Calu3 (cell line): Measurements from ENCODE around the gene ORM1. TPM values are rescaled to one million over a fixed set of nuclear protein-coding genes. Genes with fewer than 3 reads are reported as not detected.

Source experiments
- BruUV-seq: library from RNA; stranded (reverse); fragments of 400-500 nt; replicated peaks from 2 replicates; lab custom pipeline; 2021; lab: Mats Ljungman, UMichigan
- CTCF ChIA-PET: fragments of 300-600 bp; sonication (Branson Sonifier 250); formaldehyde crosslinking; loops from one replicate; lab custom pipeline; 2022; ENCODE audit warnings: antibody characterized with exemption; lab: Charles Lee
- DNase-seq: peaks from one replicate; pipeline ENCODE4 v3.0.0; 2022
- H3K27ac Mint-ChIP-seq: one replicate; pipeline ENCODE4 v1.8.0; 2022; ENCODE audit warnings: mixed read lengths; ENCODE audit not compliant: unreplicated experiment
- H3K27me3 Mint-ChIP-seq: one replicate; pipeline ENCODE4 v1.8.0; 2022; ENCODE audit warnings: mixed read lengths; ENCODE audit not compliant: unreplicated experiment
- H3K36me3 Mint-ChIP-seq: one replicate; pipeline ENCODE4 v1.8.0; 2022; ENCODE audit warnings: mild to moderate bottlenecking, moderate library complexity, mixed read lengths; ENCODE audit not compliant: insufficient read depth, unreplicated experiment
- H3K4me1 Mint-ChIP-seq: one replicate; pipeline ENCODE4 v1.8.0; 2022; ENCODE audit warnings: mild to moderate bottlenecking, low read depth, mixed read lengths; ENCODE audit not compliant: unreplicated experiment
- H3K4me3 Mint-ChIP-seq: one replicate; pipeline ENCODE4 v1.8.0; 2022; ENCODE audit warnings: mild to moderate bottlenecking, low read depth, moderate library complexity, mixed read lengths; ENCODE audit not compliant: unreplicated experiment
- H3K9me3 Mint-ChIP-seq: one replicate; pipeline ENCODE4 v1.8.0; 2022; ENCODE audit warnings: low read depth, mixed read lengths; ENCODE audit not compliant: unreplicated experiment
- intact Hi-C: fragments of 100-400 bp; cut with micrococcal nuclease; formaldehyde crosslinking; loops from one replicate; pipeline ENCODE4 v1.10.0; 2022; ENCODE audit not compliant: unreplicated experiment
- total RNA-seq: library from RNA; stranded (reverse); gene quantifications from 2 replicates; pipeline ENCODE4 v1.2.3, GENCODE V29; 2022
- TF ChIP-seq, protein P1 (sequence below): fragments of 200-600 bp; IDR thresholded peaks from one replicate; pipeline ENCODE4 v1.8.0; 2022; ENCODE audit warnings: antibody characterized with exemption; ENCODE audit not compliant: unreplicated experiment

ORM1 gene
- total RNA-seq, 1 experiment from 2014 or later: not detected

DNA sequence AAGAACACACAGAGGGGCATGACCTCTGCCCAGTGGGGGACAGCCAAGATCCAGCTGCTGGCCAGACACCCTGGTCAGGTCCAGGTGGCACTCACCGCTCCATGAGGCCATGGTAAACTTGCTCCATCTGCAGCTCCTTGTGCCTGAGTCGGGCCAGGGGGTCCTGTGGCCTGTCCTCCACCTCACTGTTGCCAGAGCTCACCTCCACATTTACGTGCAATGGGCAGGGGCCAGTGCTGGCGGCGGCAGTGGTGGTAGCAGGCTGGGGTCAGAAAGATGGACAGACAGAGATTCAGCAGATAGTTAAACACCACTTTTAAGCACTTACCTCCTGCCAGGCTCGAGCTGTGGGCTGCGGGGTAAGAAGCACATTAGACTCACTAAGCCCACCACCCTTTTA lies 36.9 kb downstream of the ORM1 start:
- intact Hi-C loops: no loop called here
- no TSS peak for BruUV-seq
- CTCF ChIA-PET: no interaction called here
- H3K27me3 Mint-ChIP-seq: no peaks in the 10 kb centered on the region
- no peaks in the 10 kb centered on the region for H3K4me1 Mint-ChIP-seq
- H3K36me3 Mint-ChIP-seq: no peaks in the 10 kb centered on the region
- TF ChIP-seq, protein P1, sequence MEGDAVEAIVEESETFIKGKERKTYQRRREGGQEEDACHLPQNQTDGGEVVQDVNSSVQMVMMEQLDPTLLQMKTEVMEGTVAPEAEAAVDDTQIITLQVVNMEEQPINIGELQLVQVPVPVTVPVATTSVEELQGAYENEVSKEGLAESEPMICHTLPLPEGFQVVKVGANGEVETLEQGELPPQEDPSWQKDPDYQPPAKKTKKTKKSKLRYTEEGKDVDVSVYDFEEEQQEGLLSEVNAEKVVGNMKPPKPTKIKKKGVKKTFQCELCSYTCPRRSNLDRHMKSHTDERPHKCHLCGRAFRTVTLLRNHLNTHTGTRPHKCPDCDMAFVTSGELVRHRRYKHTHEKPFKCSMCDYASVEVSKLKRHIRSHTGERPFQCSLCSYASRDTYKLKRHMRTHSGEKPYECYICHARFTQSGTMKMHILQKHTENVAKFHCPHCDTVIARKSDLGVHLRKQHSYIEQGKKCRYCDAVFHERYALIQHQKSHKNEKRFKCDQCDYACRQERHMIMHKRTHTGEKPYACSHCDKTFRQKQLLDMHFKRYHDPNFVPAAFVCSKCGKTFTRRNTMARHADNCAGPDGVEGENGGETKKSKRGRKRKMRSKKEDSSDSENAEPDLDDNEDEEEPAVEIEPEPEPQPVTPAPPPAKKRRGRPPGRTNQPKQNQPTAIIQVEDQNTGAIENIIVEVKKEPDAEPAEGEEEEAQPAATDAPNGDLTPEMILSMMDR: no peak
- no peak overlapping the region for H3K27ac Mint-ChIP-seq
- no peak overlapping the region for H3K4me3 Mint-ChIP-seq
- no peak for DNase-seq
- H3K9me3 Mint-ChIP-seq: no peaks in the 10 kb centered on the region

DNA sequence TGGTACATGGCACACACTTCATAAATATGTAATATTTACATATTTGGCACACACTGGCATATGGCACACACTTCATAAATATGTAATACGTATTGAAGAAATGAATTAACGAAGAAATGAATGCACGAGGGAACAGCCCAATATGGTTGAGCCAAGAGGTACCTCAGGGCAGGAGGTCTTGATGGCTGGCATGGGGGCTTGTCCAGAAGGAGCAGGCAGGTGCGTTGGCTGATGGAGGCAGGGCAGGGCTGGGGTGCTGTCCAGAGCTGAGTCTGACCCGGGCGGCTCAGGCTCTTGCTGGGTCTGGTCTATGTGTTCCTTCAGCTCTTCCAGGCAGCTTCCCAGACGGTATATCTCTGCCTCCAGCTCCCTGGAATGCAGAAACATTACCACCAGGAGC lies 38.6 kb downstream of the ORM1 start:
- TF ChIP-seq, protein P1: no peak
- CTCF ChIA-PET: no interaction called here
- BruUV-seq: no TSS peak
- Mint-ChIP-seq H3K36me3 (no peaks in the 10 kb centered on the region), H3K4me3 (no peak overlapping the region), H3K27me3 (no peaks in the 10 kb centered on the region), H3K4me1 (peaks cover 7% of the 10 kb centered on the region), H3K27ac (no peak overlapping the region), H3K9me3 (no peaks in the 10 kb centered on the region)
- DNase-seq: no peak
- intact Hi-C loops: no loop called here

DNA sequence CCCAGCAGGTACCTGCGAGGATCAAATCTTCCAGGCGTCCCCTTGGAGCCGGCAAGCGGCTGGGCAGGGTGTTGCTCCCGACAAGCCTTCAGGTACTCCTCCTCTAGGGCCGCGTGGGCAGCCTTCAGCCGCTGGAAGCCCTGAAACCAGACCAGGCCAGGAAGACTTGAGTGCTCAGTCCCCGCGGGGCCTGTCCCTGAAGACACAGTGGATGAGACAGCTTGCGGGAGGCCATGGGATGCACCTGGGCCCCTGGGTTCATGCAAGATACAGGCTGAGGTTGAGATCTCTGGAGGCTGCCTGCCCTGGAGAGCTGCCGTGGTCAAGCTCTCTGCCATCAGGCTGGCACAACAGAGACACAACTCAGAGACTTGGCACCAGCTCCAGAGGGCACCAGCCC lies 39.5 kb downstream of the ORM1 start:
- H3K4me1 Mint-ChIP-seq: peaks cover 10% of the 10 kb centered on the region
- TF ChIP-seq, protein P1: no peak
- no peak overlapping the region for H3K4me3 Mint-ChIP-seq
- H3K27ac Mint-ChIP-seq: no peak overlapping the region
- H3K27me3 Mint-ChIP-seq: no peaks in the 10 kb centered on the region
- DNase-seq: no peak
- no peaks in the 10 kb centered on the region for H3K9me3 Mint-ChIP-seq
- H3K36me3 Mint-ChIP-seq: no peaks in the 10 kb centered on the region
- BruUV-seq: no TSS peak
- intact Hi-C loops: no loop called here
- CTCF ChIA-PET: no interaction called here

DNA sequence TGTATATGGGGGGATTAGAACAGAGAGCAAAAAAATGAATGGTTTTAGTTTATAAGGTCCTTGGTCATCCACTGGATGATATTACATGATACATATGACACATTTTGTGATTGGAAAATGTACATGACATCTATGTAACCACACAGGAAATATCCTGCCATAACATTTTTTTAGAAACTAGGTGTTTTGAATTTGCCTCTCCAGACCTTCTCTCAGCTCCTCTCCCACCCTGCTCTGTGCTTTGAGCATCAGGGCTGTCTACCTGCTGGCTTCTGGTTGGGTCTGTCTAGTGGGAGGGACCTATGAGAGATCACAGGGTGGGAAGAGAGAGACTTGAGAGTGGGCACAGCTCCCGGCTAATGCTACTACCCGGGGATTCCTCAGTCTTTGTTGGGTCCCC lies 40.5 kb downstream of the ORM1 start:
- no peak overlapping the region for H3K4me3 Mint-ChIP-seq
- no peak for DNase-seq
- H3K27ac Mint-ChIP-seq: no peak overlapping the region
- no peaks in the 10 kb centered on the region for H3K36me3 Mint-ChIP-seq
- CTCF ChIA-PET: no interaction called here
- H3K27me3 Mint-ChIP-seq: no peaks in the 10 kb centered on the region
- intact Hi-C loops: no loop called here
- TF ChIP-seq, protein P1: no peak
- peaks cover 10% of the 10 kb centered on the region for H3K4me1 Mint-ChIP-seq
- H3K9me3 Mint-ChIP-seq: no peaks in the 10 kb centered on the region
- BruUV-seq: no TSS peak
